GM18526 (cell line): ENCODE results near the gene CKS1B.

Experiments
- POLR2A ChIP-seq: IDR thresholded peaks from 3 replicates; pipeline ENCODE4 v1.6.1; 2011; ENCODE audit not compliant: insufficient read length; ENCODE audit errors: extremely low read depth

The CKS1B gene

DNA sequence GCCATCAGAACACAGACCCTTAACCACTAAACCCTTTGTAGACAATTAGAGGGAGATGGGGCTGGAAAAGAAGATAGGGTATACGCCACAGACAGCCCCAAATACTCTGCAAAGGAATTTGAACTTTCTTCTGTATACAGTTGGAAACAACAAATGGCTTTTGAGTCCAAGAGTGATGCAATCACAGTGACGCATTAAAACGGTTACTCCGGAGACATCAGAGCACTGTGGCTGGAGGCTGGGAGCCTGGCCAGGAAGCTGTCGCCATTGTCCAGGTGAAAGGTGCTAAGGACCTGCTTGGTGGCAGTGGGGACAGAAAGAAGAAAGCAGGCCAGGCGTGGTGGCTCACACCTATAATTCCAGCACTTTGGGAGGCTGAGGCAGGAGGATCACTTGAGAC, 12.8 kb downstream of the CKS1B start:
- no peak for TF ChIP-seq POLR2A

GRCh38 chr1:154988058-154988954, 13.8 kb downstream of the CKS1B start:
- no peak for TF ChIP-seq POLR2A

DNA sequence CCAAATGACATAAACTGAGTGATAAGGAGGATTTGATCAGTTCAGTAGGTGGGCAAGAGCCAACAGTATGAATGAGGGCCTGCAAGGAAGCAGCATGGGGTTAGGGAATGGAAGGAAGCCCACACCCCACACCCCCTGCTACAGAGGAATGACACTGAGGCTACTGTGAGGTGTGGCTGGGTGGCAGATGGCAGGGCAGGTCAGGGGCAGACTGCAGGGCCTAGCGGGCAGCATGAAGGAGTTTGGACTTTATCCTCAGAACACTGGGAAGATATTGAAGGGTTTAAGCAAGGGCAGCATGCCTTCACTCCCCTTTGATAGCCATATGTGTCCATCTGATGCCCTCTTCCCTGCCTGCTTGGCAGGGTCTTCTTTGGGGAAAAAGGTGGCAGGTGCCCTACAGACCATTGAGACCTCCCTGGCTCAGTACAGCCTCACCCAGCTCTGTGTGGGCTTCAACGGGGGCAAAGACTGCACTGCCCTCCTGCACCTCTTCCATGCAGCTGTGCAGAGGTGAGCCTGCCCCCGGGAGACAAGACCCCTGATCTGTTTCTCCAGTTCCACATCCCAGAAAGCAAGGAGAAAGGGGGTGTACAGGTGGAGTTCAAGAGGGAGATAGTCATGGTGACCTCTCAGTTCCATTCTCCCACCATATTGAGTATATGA, 14.8 kb downstream of the CKS1B start:
- no peak for TF ChIP-seq POLR2A

DNA sequence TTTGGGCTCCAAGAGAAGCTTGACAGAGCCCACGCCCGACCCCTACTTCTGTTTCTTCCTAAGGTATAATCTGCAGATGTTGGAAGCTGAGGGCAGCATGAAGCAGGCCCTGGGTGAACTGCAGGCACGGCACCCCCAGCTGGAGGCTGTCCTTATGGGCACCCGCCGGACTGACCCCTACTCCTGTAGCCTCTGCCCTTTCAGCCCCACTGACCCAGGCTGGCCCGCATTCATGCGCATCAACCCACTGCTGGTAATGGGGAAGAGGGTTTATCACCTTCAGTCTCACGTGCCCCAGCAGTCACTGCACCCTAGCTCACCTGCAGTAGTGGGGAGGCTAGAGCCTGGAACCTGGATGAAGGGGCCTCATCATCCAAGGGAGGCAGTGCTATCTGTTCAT, 15.8 kb downstream of the CKS1B start:
- TF ChIP-seq POLR2A, result no peak

DNA sequence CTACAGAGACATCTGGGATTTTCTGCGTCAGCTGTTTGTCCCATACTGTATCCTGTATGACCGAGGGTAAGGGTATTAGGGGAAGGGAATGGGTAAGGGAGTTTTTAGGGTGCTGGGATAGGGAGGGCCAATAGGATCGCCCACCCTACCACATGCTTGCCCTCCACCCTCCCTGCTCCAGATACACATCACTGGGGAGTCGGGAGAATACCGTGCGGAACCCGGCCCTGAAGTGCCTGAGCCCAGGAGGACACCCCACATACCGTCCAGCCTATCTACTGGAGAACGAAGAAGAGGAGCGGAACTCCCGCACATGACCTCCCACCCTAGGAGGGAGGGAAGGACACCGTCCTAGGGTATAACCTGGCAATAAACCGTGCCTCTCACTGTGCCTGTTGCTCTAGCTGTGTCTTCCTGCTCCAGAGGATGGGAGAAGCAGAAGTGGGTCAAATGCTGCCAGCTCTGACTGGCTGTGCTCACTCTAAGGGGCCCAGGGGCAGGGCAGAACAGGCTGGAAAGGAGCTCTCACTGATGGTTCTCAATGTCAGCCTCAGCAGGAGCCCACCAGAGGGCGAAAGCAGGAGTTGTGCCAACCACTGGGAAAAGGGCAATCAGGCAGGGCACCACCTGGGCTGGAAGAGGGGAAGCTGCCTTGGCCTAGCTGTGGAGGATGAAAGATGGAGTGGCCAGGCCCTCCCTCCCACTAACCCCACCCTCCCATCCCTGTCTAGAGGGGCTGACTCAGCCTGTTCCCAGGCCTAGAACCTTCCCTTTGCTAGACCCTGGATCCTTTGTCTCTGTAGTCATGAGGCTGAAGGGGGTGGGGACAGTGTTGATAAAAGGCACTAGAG, 18.5 kb downstream of the CKS1B start:
- TF ChIP-seq POLR2A, result no peak

DNA sequence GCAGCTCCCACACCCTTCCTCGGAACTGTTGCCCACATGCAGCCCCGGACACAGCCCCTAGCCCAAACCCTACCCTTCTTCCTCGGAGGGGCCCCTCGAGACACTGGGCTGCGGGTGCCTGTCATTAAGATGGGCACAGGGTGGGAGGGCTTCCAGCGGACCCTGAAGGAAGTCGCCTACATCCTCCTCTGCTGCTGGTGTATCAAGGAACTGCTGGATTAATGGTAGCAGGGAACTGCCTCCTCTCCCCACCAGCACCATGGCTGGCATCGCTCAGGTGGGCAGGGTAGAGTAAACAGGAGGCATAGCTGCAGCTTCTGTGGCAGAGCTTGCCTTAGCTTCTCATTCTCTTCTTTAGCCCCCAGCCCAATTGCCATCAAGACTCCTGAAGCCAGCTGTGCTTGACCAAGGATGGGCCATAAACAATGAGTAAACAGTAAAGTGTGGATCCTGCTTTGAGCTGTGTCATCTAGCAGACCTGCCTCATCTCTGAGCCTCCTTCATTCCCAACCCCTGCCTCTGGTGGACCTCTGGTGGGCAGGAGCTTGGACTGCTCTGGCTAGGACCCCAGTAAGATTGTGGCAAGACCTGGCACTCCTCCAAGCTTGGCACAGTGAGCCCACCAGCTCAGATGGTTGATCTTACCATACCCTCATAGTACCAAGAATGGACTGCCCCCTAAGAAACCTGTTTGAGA, 19.2 kb downstream of the CKS1B start, which contains the start of gene LENEP:
Gene LENEP (plus strand): TSS at position 15 of the 697 bp plus-strand sequence. CDS start 22 bp downstream, at position 37.
- no peak for TF ChIP-seq POLR2A

- TF ChIP-seq POLR2A, result no peak
Observed at GRCh38 chr1:154994269-154994587, 19.7 kb downstream of the CKS1B start.

DNA sequence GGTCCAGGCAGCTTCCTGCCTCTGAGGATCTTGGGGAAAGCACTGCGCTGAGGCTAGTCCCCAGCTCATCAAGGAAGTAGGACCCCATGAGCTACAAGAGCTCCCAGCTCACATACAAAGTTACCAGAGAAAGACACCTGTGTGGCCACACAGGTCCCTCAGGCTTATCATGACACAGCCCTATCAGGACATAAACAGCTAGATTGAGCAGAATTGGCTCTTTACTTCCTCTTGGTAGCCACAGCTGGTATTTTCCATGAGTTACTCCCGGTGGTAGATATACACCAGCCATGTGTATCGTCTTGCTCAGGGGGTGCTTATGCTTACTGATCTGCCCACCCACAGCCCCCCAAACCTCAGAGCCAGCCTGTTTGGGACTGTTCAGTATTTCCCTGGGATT, 20.1 kb downstream of the CKS1B start:
- no peak for TF ChIP-seq POLR2A

- no peak for TF ChIP-seq POLR2A
Observed at GRCh38 chr1:154996966-154997701, 22.7 kb downstream of the CKS1B start.

GRCh38 chr1:154998201-154998780, 23.8 kb downstream of the CKS1B start:
- TF ChIP-seq POLR2A, result no peak

DNA sequence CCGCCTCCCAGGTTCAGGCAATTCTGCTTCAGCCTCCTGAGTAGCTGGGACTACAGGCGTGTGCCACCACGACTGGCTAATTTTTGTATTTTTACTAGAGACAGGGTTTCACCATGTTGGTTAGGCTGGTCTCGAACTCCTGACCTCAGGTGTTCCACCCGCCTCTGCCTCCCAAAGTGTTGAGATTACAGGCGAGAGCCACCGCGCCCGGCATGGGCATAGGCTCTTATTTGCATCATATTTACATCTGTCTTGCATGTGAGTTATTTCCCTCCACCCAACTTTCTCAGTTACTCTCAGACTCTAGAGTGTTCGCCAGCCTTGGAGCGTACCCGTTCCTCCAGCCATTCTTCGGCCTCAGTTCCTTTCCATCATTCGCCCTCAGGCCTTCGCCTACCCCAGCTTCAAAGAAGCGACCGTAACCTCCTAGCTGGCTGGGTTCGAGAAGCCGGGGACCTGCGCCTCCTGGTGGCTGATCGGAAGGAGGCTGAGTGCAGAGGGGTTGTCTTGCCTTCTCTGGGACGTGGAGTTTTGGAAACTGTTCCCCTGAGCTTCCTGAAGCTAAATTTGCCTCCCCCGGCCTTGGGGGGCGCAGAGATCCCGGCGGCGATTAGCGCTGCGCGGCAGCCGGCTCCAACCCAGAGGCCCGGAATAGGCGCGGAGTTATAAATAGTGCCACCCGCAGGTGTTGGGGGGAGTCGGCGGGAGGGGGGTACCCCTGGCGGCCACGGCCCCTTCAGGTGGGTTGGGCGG, 24.5 kb downstream of the CKS1B start:
- TF ChIP-seq POLR2A, result peak; percentile 58

DNA sequence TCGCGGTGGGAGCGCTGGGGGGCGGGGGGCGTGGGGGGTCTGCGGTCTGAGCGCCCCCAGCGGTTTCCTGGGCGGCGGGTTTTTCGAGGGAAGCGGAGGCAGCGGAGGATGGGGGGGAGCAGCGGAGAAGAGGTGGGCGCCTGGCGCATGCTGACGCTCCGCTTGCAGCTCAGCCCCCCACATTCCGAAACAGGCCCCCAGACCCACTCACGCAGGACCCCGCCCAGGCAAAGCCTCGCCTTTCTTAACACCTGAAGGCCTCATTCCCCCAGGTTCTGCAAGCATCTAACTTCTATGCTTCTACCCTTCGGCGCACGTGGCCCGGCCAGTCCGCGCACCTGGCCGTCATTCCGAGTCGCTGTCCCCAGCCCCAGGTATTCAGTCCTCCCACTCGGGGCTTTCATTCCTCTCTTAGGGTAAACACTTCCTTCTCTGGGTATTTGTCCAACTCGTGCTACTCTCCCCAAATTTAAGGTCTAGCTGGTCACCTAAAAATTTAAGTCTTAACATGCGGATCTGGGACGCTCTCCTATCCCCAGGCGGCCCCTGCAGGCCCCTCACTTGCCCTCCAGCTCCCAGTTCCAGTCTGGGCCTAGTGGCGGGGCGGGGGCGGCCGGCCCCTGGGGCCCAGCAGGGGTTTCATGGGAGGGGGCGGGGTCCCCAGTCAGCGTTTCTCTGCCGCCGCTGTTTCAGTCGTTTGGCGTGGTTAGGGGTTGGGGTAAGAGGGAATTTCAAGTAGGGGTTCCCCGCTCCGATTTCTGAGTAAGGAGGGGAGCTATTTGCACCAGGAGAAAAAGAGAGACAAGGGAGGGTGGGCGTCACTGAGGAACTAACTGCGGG, 25.3 kb downstream of the CKS1B start:
- no peak for TF ChIP-seq POLR2A

DNA sequence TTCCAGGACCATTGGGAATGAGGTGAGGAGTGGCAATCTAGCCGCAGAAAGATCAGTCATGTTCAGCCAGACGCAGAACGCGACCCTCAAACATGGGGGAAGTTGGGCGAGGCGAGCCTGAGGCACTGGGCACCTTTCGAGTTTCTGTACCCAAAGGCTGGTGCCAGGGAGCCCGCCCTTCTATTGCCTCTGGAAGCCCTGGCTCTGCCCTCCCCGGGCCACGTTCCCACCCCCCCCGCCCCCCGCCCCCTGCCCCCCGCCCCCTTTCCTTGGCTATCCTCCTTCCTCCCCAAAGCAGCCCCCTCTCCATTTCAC, 25.9 kb downstream of the CKS1B start:
- TF ChIP-seq POLR2A, result peak; percentile 4
